HuH-7.5 (cell line): Measurements from ENCODE around the gene NAP1L4.
A peak's percentile ranks its signal among the peaks of the same experiment; 100 is the strongest.

Experiments used
- DNase-seq: peaks from one replicate; pipeline ENCODE4 v3.0.0; 2011; ENCODE audit warnings: low spot score

NAP1L4 gene

GRCh38 chr11:2992234-2992996 lies at the start of gene NAP1L4:
NAP1L4 (minus strand) TSS chr11:2992329; CDS start chr11:2979220, 13,109 bp downstream.
- peak; percentile 99 for DNase-seq

GRCh38 chr11:3040881-3041280 lies 48.8 kb upstream of the NAP1L4 start:
- DNase-seq: no peak

- no peak for DNase-seq
Measured at GRCh38 chr11:3037945-3038271, 45.8 kb upstream of the NAP1L4 start.

- DNase-seq: peak; percentile 47
Measured at GRCh38 chr11:3037040-3037944, 45.2 kb upstream of the NAP1L4 start.

- DNase-seq: no peak
Measured at GRCh38 chr11:3036419-3036818, 44.3 kb upstream of the NAP1L4 start.

- DNase-seq: no peak
Measured at GRCh38 chr11:3035333-3035732, 43.2 kb upstream of the NAP1L4 start.

GRCh38 chr11:3030289-3031070 lies 38.4 kb upstream of the NAP1L4 start:
- no peak for DNase-seq

GRCh38 chr11:3028813-3029212 lies 36.7 kb upstream of the NAP1L4 start:
- DNase-seq: no peak

GRCh38 chr11:3026803-3027202 lies 34.7 kb upstream of the NAP1L4 start:
- DNase-seq: no peak

- no peak for DNase-seq
Measured at GRCh38 chr11:3022982-3023381, 30.9 kb upstream of the NAP1L4 start.

- DNase-seq: no peak
Measured at GRCh38 chr11:3022300-3022967, 30.3 kb upstream of the NAP1L4 start.

GRCh38 chr11:3021125-3021524 lies 29.0 kb upstream of the NAP1L4 start:
- peak; percentile 62 for DNase-seq

- DNase-seq: no peak
Measured at GRCh38 chr11:3020011-3020410, 27.9 kb upstream of the NAP1L4 start.

- DNase-seq: no peak
Measured at GRCh38 chr11:3018596-3018995, 26.5 kb upstream of the NAP1L4 start.

- no peak for DNase-seq
Measured at GRCh38 chr11:3016861-3017260, 24.7 kb upstream of the NAP1L4 start.

- no peak for DNase-seq
Measured at GRCh38 chr11:3015796-3016195, 23.7 kb upstream of the NAP1L4 start.

- no peak for DNase-seq
Measured at GRCh38 chr11:3014943-3015342, 22.8 kb upstream of the NAP1L4 start.

- DNase-seq: no peak
Measured at GRCh38 chr11:3014057-3014938, 22.2 kb upstream of the NAP1L4 start.

GRCh38 chr11:3011891-3012885 lies 20.1 kb upstream of the NAP1L4 start:
- no peak for DNase-seq
